GM19463 (cell line): ENCODE results near the gene QRFP.

Experiments used
- ATAC-seq: cut with Tn5 transposase; IDR thresholded peaks from one replicate; pipeline ENCODE4 v1.9.1; 2021; ENCODE audit warnings: mild to moderate bottlenecking, moderate library complexity; ENCODE audit not compliant: unreplicated experiment

Gene QRFP

DNA sequence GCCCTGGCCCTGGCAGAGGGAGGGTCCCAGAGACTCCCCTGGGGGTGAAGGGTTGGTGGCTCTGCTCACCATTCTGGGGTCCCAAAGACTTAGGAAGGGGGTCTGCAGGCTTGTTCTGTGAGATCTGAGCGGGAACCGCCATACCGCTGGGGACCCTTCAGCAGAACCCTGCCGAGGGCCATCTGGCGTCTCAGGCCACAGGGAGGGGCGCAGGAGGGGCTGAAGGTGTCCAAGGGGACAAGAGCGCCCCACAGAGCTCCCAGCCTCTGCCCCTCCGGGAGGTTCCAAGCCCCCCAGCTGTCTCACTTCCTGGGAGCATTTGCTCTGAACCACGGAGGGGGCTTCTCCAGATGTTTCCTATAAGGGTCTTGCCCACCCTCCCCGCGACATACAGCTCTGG, 37.6 kb upstream of the QRFP start:
- ATAC-seq = no peak

DNA sequence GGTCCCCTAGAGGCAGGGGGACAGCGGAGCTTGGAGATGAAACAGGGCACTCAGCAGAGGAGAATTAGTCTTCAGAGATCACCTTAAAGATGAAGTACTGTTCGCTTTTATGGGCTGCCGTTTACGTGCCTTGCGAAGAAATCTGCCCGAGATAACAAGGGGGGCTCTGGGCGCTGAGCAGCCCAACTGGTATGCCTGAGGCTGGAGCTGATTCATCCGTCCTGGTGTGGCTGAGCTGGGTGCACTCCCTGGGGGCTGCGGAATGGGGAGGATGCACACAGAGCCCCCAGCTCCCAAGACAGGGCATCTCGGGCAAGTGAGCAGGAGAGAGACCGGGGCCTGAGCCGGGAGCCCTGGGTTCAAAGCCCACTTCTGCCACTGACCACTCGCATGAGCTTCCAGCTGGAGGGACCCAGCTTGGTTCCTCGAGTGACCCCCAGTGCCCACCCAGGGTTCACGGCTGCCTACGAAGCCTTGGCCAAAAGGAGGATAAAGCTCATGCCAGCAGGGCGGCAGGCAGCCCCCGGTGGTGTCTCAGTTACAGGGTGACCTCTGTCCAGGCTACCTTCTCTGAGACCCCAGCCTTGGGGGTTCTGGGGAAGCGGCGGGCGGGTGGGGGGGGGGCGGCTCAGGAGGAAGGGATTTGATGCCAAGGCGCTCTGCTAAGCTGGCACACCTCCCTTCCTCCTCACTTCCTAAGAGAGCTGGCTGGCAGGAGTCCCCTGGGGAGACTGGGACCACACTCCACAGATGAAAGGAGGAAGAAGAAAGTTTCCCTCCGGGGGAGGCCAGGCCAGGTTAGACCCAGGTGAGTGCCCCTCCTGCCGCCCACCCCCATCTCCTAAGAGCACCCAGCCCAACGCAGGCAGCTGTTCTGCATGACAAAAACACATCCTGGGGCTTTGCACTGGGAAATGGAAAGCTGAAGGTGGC, 36.8 kb upstream of the QRFP start:
- no peak for ATAC-seq

GRCh38 chr9:130932255-130933079, 35.9 kb upstream of the QRFP start:
- no peak for ATAC-seq

GRCh38 chr9:130931508-130932254, 35.1 kb upstream of the QRFP start:
- no peak for ATAC-seq

GRCh38 chr9:130930804-130931349, 34.3 kb upstream of the QRFP start:
- no peak for ATAC-seq

DNA sequence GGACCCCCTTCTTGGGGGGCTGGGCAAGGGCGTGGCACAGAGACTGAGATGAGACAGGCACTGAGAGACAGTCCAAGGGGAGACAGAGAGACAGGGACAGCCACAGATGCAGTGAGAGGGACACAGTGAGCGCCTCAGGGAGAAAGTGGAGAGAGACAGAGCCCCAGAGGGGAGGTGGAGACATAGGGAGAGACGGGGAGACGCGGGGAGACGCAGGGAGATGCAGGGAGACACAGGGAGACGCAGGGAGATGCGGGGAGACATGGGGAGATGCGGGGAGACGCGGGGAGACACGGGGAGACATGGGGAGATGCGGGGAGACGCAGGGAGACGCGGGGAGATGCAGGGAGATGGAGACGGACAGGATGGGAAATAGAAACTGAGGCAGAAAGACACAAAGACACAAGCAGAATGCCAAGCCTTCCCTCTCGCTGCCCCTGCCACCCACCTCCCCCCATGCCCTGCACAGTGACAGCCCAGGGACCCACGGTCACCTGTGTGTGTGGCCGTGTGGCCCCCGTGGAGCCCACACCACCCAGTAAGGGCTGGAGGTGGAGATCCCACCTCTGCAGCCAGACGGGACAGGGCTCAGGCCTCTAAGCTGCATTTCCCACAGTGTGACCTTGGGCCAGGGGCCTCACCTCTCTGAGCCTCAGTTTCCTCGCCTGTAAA, 33.7 kb upstream of the QRFP start:
- ATAC-seq = no peak

- ATAC-seq = no peak
Measured at GRCh38 chr9:130929571-130930038, 33.0 kb upstream of the QRFP start.

DNA sequence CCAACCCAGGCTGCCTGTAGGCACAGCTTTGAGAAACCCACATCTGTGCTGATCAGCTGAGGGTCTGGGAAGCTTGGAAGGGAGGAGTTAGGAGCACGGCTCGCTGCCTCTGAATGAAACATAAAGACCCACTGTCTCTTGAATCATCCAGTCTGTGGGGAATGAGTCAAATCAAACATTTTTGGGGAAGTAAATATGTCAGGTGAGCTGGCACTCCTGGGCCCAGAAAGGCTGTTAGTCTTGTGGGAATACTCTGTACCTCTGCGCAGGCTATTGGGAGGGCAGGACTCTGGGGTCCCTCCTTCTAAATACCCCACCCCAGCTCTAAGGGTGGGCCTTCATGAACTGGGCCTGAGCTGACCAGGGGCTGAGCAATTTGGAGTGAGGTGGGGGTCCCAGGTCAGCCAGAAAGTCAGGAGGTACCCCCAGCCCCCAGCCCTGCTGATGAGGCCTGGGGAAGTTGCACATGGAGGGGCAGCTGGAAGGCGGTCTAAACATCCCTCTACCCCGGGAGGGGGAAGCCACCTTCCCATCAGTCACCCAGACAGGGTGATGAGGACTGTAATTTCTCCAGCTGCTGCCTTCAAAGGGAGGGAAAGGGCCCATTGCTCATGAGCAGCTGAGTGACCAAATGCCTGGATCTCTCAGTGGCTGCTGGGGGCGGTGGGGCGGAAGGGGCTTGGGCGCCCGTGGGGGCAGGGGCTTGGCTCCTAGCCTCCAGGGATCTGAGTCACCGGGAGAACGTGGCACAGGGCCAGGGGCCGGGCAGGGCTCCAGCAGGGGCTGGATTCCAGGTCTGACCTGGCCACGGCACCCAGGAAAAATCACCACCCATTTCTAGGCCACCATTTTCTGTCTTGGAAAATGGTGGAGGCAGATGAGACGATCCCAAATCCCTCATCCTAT, 31.6 kb upstream of the QRFP start:
- ATAC-seq = peak; percentile 58

GRCh38 chr9:130927338-130927737, 30.7 kb upstream of the QRFP start:
- no peak for ATAC-seq

GRCh38 chr9:130925050-130925678, 28.6 kb upstream of the QRFP start:
- ATAC-seq = no peak

DNA sequence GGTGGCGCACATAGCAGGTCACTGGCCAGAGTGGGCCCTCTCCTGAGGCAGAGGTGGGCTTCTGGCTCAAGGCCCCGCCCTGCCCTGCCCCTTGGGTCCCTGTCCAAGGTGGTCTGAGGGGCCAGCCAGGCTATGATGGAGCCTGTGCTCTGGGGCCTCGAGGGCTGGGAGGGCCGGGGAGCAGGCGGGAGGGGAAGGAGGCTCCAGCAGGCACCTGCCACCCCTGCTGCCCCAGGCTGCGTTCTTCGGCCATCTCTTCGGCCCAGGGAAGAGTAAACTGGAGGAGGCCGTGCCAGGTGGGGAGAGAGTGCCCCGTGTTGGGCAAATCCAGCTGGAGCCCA, 27.8 kb upstream of the QRFP start:
- ATAC-seq = no peak

GRCh38 chr9:130923611-130924447, 27.2 kb upstream of the QRFP start:
- no peak for ATAC-seq

DNA sequence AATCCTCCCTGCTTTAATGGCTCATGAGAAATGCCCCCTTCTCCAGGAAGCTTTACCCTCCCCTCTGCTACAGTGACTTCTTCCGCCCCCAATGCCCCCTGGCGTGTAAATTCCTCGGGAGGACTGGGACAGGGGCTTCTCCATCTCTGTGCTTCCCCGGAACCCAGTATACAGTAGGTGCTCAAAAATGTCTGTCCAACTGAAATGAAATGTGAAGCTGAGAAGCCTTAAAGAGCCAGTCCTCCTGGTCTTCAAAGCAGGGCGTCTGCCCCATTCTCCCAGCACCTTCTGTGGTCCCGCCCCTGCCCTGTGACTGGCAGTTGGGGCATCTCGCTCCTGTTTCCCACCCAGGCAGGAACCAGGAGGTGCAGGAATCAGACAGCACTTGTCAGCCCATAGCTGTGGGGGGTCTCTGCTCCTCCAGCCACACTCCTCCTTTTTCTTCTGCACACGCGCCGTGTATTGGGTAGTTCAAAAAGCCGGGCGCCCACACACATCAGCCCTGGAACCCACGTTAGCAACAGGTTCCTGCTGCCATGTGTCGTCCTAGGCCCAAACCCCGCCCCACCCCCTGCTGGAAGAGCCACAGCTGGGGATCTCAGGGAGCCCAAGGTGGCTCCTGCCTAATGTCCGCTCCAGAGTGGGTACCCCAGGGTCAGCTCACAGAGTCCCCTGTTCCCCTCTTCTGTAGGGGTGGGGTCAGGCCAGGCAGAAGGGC, 26.4 kb upstream of the QRFP start:
- ATAC-seq = no peak

GRCh38 chr9:130921989-130922892, 25.6 kb upstream of the QRFP start:
- ATAC-seq = no peak

- no peak for ATAC-seq
Measured at GRCh38 chr9:130921300-130921988, 24.8 kb upstream of the QRFP start.
